GM20431 (cell line): ENCODE results near the gene WDR86.

Source experiments
- in situ Hi-C: fragments of 300-500 bp; cut with MseI, MboI; formaldehyde crosslinking; loops from one replicate; pipeline ENCODE4 v1.15.0; 2020; ENCODE audit warnings: low sequenced_read_pairs; ENCODE audit not compliant: unreplicated experiment

Gene WDR86

DNA sequence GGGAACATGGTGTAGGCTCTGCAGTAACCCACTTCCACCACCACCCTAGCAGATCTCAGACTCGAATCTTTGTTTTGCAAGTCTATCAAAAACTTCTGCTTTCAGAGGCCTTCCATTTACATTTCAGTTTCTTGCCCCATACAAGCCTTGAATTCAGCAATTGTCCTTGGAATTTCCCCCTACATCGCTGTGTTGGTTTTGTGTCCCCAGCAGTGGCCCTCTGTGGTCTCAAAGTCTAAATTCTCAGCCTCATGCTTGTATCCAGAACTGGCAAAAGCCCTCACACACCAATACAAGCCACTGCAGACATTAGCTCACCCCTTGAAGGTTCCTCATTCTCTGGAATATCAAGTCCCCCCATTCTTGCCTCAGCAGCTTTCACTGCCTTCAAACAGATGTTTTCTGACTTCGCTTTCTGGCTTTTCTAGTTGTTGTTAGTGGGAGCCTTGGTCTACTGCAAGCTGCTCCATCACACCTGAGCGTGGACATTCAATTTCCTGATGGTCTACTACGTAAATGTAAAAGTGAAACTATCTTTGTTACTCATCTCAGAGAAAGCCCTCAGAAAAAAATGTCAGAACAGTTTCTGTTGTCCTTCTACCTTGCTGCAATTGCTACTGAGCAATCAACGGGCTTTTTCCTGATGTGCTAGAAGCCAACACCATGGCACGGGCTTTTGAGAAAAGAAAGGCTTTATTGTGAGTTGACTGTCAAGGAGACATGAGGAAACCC is 70.0 kb downstream of the WDR86 start:
- in situ Hi-C loops = no loop called here

DNA sequence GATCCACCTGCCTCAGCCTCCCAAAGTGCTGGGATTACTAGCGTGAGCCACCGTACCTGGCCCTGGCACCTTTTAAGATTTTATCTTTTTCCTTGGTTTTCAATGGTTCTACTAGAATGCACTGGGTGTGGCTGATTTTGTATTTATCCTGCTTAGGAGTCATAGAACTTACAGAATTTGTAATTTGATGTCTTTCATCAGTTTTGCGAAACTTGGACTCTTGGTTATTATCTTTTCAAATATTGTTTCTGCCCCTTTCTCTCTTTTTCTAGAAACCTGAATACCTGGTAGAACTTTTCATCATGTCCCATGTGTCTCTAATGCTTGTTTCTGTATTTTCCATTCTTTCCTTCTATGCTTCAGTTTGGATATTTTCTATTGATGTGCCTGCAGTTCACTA is 71.0 kb downstream of the WDR86 start:
- in situ Hi-C loops = no loop called here

DNA sequence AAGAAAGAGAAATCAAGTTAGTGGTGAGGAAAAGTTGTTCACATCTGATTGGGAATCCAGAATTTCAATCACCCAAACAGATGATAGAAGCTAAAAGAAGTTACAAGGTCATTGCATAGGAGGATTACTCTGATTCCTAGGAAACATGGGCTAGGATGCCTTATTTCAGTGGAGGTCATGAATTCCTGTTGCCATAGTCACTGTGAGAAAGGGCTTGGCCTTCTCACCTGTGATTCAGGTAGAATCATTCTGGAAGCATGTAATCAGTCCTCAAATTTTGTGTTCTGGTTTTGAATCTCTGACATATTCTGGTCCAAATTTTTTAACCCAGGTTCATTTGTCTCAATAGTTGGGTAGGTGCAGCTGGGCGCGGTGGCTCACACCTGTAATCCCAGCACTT is 72.5 kb downstream of the WDR86 start:
- in situ Hi-C loops = no loop called here

DNA sequence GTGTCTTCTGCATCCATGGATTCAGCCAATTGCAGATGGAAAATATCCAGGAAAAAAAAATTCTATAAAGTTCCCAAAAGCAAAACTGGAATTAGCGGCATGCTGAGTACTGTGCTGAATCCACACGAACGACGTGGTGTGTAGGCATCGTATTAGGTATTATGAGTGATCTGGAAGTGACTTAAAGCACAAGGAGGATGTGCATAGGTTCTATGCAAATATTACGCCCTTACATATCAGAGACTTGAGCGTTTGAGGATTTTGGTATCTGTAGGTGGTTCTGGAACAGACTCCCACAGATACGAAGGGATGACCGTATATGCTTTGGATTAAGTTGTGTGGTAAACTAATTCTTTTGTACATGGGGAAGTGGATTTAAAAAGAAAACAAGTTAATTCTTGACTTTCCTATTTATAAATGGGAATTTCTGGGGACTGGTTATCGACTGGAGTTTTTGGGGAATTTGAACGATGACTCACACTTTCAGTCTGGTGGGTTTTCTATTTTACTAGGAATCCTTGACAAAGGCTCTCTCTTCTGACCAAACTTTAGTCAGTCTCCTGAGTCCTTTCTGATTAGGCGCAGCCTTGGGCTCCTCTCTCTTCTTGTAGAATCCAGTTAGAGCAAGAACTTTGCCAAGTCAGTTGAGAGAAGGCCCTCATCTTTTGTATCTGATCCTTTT is 73.7 kb downstream of the WDR86 start:
- in situ Hi-C loops = no loop called here

DNA sequence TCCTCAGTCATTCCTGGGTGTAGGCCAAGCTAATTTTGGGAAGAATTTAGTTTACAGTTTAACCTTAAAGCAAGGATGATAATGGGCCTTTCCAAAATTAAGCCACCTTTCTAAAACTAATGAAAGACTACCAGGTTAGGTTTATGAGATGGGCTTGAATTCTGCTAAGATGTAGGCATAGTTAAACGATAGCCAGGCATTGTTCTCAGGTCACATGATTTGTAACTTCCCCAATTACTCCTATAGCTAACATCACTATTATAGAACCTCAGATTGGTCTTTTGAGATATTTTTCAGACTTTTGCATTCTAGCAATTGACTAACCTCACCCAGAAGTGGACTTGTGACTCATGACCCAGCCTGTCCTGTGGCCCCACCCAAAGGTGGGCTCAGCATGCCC is 75.2 kb downstream of the WDR86 start:
- in situ Hi-C loops = no loop called here
